ENCODE results near the gene PPP2R5C.
"Not testable (repeated sequence)": the region's sequence is repeated elsewhere in the genome, so short reads cannot be mapped to it uniquely, and the experiment has no call there.

Gene PPP2R5C

DNA sequence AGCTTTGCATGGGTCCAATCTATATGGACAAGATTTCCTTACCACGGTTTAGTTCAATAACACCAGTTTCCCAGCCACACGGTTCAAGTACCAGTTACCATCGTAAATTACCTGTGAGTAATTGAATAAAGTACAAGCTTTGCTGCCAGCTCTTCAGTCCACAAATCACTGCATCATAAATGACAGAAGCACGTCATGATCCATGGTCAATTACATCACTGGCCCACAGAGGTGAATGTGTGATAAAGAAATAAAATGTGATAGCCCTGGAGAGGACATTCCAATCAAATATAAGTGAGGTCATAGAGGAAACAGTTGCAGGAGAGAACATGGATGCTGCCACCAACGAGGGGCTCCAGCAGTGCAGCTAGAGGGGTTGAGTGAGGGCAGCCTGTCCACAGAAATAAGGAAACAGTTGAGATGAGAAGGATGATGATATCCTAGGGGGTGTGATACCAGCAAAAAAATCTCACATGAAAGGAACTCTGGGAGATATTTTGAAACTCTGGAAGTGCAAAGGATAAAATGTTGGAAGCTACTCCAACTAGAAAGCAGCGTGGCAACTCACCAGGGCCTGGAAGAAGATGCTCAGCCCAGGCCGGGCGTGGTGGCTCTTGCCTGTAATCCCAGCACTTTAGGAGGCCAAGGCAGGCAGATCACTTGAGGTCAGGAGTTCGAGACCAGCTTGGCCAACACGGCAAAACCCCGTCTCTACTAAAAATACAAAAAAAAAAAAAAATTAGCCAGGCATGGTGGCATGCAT, 197.1 kb downstream of the PPP2R5C start:
- DNase-seq: no peak

- DNase-seq: no peak
Measured at GRCh38 chr14:101959277-101959676, 197.8 kb downstream of the PPP2R5C start.

DNA sequence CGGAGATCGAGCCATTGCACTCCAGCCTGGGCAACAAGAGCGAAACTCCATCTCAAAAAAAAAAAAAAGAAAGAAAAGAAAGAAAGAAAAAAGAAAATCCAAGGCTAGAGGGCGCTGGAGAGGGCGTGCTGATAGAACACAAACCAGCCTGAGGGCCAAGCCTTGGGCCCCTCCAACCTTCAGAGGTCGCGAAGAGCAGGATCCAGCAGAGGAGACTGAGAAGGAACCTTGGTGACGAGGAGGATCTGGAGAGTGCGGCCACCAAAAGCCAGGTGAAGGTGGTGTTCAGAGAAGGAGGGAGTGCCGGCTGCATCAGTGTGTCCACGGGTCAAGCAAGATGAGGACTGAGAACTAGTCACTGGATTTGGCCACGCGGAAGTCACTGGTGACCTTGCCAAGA, 198.7 kb downstream of the PPP2R5C start:
- DNase-seq: peak in 1 of 2 donors; percentile 28

- peak; percentile 71 to 73 for DNase-seq
Measured at GRCh38 chr14:101961011-101961721, 199.7 kb downstream of the PPP2R5C start.

- DNase-seq: no peak
Measured at GRCh38 chr14:101961746-101962502, 200.4 kb downstream of the PPP2R5C start.

DNA sequence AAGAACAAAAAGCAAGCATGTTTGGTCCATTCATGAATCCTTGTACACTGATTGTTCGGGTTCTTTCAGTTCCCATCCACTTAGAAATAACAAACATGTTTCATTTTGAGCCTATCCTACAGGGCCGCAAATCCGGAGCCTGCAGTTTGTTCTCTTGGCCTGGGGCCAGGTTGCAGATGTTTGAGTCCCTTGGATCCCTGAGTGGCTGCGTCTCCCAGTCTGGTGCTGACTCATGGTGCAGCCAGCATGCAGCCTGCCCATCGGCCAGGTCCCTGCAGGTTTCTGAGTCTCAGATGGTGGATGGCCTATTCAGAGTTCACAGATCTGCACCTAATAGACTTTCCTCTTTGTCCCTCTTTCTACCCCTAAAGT, 201.0 kb downstream of the PPP2R5C start:
- no peak for DNase-seq

GRCh38 chr14:101963052-101963451, 201.5 kb downstream of the PPP2R5C start:
- DNase-seq: no peak

DNA sequence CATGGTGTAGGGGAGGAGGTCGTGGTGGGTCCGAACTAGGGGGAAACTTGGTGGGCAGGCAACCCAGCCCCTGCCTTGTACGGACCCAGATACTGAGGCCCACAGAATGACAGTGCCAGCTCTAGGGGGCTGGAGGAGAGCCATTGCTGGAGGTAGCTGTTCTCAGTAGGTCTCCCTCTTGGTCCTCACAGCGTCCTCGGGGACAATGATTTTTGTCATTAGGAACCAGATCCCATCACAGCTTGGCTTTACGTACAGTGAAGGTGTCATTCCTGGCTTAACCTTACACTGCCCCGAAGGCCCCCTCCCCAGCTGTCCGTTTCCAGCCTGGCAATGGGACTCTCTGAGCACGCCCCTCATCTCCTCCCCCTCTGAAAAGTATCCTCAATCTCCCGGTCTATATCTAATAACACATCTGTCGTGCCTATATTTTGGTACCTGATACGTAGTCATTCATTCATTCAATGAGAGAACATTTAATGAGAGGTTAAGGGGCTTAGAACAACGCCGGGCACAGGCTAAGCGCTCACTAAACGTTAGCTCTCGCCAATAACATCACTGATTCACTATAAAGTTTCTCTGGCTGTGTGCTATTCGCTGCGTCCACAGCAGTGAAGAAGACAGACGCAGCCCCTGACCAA, 202.3 kb downstream of the PPP2R5C start:
- DNase-seq: no peak

DNA sequence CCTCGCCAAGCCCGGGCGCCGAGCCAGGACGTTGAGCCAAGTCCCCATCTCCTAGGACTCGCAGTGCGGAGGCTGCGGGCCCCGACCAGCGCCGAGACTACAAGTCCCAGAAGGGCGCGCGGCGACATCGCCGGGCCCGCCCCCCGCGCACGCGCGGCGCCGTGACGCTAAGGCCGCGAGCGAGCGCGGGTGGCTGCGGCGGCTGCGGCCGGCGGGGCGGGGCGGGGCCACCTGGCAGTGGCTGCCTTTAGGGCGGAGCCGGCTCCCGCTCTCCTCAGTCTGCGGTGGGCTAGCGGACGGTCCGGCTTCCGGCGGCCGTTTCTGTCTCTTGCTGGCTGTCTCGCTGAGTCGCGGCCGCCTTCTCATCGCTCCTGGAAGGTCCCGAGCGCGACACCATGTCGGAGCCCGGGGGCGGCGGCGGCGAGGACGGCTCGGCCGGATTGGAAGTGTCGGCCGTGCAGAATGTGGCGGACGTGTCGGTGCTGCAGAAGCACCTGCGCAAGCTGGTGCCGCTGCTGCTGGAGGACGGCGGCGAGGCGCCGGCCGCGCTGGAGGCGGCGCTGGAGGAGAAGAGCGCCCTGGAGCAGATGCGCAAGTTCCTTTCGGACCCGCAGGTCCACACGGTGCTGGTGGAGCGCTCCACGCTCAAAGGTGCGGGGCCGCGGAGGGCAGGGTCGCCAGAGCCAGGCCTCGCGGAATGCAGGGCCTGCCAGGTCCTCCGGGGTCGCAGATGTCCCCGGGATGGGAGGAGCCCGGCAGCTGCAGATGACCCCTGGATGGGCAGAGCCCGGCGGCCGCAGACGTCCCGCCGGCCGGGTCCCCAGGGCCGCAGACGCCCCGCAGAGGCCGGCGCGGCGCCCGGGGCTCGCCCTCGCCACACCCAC, 203.0 kb downstream of the PPP2R5C start, which contains the start of gene DYNC1H1:
DYNC1H1 (plus strand) TSS at position 277 of the 884 bp plus-strand sequence; CDS start at position 396, 119 bp downstream.
- peak; percentile 82 to 85 for DNase-seq

DNA sequence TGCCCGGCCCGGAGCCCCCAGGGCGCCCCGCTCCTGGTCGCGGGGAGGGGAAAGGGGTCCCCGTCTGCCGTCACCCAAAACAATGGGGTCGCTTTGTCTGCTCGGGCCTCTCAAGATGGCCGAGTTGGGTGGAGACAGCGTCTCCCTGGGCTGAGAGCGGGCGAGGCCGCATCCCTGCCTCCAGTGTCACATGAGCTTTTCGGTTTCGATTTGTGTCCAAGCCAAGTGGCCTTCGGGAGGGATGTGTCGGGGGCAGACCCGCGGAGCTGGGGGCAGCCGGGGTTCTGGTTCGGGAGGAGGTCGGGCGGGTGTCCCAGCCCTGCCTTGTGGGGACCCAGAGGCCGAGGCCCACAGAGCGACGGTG, 203.7 kb downstream of the PPP2R5C start:
- peak; percentile 42 to 54 for DNase-seq

- no peak for DNase-seq
Measured at GRCh38 chr14:101965770-101966722, 204.5 kb downstream of the PPP2R5C start.

- no peak for DNase-seq
Measured at GRCh38 chr14:101966742-101967141, 205.2 kb downstream of the PPP2R5C start.

DNA sequence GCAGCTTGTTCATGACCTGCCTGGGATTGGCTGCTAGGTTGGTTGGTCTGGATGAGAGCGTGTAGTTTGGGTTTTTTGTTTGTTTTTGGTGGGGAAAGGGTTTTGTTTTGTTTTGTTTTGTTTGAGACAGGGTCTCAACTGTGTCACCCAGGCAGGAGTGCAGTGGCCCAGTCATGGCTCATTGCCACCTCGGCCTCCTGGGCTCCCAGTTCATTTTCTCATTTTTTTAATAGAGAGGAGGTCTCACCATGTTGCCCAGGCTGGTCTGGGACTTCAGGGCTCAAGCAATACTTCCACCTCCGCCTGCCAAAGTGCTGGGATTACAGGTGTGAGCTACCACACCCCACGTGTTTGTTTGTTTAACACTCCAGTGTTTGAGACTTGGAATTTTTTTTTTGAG, 206.7 kb downstream of the PPP2R5C start:
- no peak for DNase-seq

- no peak for DNase-seq
Measured at GRCh38 chr14:101969481-101969880, 208.0 kb downstream of the PPP2R5C start.

DNA sequence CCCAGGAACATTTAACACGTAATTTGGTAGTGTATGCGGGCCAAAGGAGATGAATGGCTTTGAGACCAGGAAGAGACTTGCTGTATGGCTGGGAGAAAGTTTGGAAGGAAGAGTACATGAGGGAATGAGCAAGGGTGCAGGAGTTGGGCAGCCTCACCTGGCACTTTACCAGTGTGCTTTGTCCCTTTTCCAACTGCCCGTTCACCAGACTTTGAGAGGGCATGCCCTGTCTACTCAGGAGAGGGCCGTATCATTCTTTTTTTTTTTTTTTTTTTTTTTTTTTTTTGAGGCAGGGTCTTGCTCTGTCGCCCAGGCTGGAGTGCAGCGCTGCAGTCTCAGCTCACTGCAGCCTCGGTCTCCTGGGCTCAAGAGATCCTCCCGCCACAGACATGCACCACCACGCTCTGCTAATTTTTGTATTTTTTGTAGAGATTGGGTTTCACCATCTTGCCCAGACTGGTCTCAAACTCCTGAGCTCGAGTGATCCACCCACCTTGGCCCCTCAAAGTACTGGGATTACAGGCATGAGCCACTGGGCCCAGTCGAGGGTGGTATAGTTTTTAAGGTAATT, 209.4 kb downstream of the PPP2R5C start:
- DNase-seq: no peak

DNA sequence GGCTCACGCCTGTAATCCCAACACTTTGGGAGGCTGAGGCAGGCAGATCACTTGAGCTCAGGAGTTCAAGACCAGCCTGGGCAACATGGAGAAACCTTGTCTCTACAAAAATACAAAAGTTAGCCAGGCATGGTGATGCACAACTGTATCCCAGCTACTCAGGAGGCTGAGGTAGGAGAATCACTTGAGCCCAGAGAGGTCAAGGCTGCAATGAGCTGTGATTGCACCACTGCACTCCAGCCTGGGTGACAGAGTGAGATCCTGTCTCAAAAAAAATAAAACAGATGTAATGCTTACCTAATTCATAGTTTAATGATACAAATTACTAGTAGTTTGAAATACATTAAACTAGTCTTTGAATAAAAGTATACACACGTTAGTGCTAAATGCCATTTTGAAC, 209.9 kb downstream of the PPP2R5C start:
- not testable (repeated sequence) for DNase-seq

DNA sequence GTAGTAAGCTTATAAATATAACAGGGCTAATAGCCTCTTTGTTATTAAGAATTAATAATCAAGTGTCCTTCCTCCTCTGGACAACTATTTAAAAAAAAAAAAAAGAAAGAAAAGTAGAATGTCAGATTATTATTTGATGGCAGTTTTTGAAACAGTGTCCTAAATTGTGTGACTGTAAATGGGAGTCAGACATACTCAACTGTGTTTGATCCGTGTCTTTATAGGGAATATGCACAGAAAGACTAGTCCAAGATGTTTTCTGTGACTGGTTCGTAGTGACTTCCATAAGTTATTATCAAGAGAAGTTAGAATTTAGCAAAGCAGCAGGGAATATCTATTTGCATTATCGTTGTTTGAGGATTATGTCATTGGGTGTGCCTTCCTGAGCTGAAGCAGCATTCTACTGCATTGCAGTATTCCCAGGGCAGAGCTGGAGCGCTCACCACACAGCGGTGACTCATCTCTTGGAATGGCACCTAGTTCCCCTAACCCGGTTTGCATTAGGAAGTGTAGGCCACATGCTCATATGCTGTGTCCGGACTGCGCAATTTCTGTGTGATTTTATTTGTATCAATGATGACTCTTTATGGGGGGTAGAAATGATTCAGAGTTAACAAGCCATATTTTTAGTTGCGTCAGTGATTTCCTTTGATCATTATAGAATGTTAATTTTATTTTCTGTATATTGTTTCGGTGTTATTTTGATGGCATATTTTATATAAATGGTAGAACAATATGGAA, 210.8 kb downstream of the PPP2R5C start:
- DNase-seq: no peak

DNA sequence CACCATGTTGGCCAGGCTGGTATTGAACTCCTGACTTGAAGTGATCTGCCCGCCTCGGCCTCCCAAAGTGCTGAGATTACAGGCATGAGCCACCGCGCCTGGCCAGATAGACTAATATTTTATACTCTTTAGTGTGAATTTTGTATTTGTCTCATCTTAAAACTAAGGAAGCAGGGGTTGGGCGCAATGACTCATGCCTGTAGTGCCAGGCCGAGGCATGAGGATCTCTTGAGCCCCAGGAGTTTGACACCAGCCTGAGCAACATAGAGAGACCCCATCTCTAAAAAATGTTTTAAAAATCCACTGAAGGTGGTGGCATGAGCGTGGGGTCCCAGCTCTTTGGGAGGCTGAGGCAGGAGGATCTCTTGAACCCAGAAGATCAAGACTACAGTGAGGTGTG, 211.8 kb downstream of the PPP2R5C start:
- no peak for DNase-seq

GRCh38 chr14:101975231-101975630, 213.7 kb downstream of the PPP2R5C start:
- DNase-seq: no peak

Measured in activated CD4-positive, alpha-beta T cell treated with anti-CD3 and anti-CD28 coated beads for 4 hours (primary cell).